SK-N-SH (cell line): ENCODE results near the gene HDAC4. TPM values are rescaled to one million over a fixed set of nuclear protein-coding genes. Genes with fewer than 3 reads are reported as not detected.

Source experiments
- CTCF ChIA-PET: fragments of 300-600, 350-600 bp; formaldehyde crosslinking; extraction: SDS; loops from one replicate; lab custom pipeline; 2021; lab: Yijun Ruan, JAX
- POLR2A ChIA-PET: fragments of 350-600 bp; sonication (Branson Sonifier 250); formaldehyde crosslinking; extraction: SDS; loops from one replicate; lab custom pipeline; 2020; ENCODE audit warnings: antibody characterized with exemption, inconsistent platforms; lab: Yijun Ruan, JAX
- DNase-seq: peaks from one replicate; pipeline ENCODE4 v3.0.0; 2012
- H2AFZ ChIP-seq: fragments of 200-600 bp; sonication (generic); 2 replicates; pipeline ENCODE4 v1.8.1; 2016; ENCODE audit warnings: antibody characterized with exemption, mild to moderate bottlenecking, low read depth
- H3F3A ChIP-seq: fragments of 200-600 bp; sonication (generic); replicated peaks from 2 replicates; pipeline ENCODE3; 2016; ENCODE audit warnings: antibody characterized with exemption, mild to moderate bottlenecking; ENCODE audit not compliant: insufficient read depth
- H3K27ac ChIP-seq, 2 experiments: fragments of 200-500 bp in 1 of 2; fragments of 200-600 bp in 1 of 2; sonication (Bioruptor generic) in 1 of 2; sonication (generic), shearing (Covaris generic) in 1 of 2; 2 replicates each; pipeline versions ENCODE4 v1.5.1 to v1.6.1; 2014 to 2016; ENCODE audit warnings: low read depth in 2 of 2, inconsistent platforms in 1 of 2, low read length in 1 of 2, mild to moderate bottlenecking in 1 of 2, mixed read lengths in 1 of 2
- H3K27me3 ChIP-seq: fragments of 200-600 bp; sonication (generic), shearing (Covaris generic); 2 replicates; pipeline ENCODE4 v1.6.1; 2016; ENCODE audit warnings: mixed run types; ENCODE audit not compliant: insufficient read depth
- H3K36me3 ChIP-seq, 2 experiments: fragments of 200-500 bp in 1 of 2; fragments of 200-600 bp in 1 of 2; sonication (Bioruptor generic) in 1 of 2; sonication (generic) in 1 of 2; replicated peaks in 1 of 2; 2 replicates each; pipeline versions ENCODE3 to v1.5.1; 2014 to 2016; ENCODE audit warnings: low read length in 1 of 2, mild to moderate bottlenecking in 1 of 2; ENCODE audit not compliant: insufficient read depth in 2 of 2, control insufficient read depth in 1 of 2
- H3K4me1 ChIP-seq, 2 experiments: fragments of 200-500 bp in 1 of 2; fragments of 200-600 bp in 1 of 2; sonication (Bioruptor generic) in 1 of 2; sonication (generic), shearing (Covaris generic) in 1 of 2; 2 replicates each; pipeline versions ENCODE4 v1.5.1 to v1.6.1; 2014 to 2016; ENCODE audit warnings: low read depth in 1 of 2, low read length in 1 of 2, mixed run types in 1 of 2; ENCODE audit not compliant: insufficient read depth in 2 of 2, control insufficient read depth in 1 of 2
- H3K4me2 ChIP-seq: fragments of 200-600 bp; sonication (generic), shearing (Covaris generic); 2 replicates; pipeline ENCODE4 v1.6.1; 2017; ENCODE audit warnings: mixed run types
- H3K4me3 ChIP-seq, 2 experiments: fragments of 200-500 bp in 1 of 2; fragments of 200-600 bp in 1 of 2; sonication (Bioruptor generic) in 1 of 2; sonication (generic), shearing (Covaris generic) in 1 of 2; 2 replicates each; pipeline versions ENCODE4 v1.5.1 to v1.8.1; 2014 to 2016; ENCODE audit warnings: low read depth in 2 of 2, inconsistent platforms in 1 of 2, low read length in 1 of 2, mild to moderate bottlenecking in 1 of 2, mixed read lengths in 1 of 2, moderate library complexity in 1 of 2
- H3K79me2 ChIP-seq: fragments of 200-600 bp; sonication (generic); 2 replicates; pipeline ENCODE4 v1.8.1; 2017; ENCODE audit warnings: mild to moderate bottlenecking; ENCODE audit not compliant: insufficient read depth
- H3K9ac ChIP-seq: fragments of 200-600 bp; sonication (generic); 2 replicates; pipeline ENCODE4 v1.6.1; 2017; ENCODE audit warnings: mixed run types
- H3K9me2 ChIP-seq: fragments of 200-600 bp; sonication (generic); 2 replicates; pipeline ENCODE4 v1.6.1; 2017; ENCODE audit warnings: mixed run types
- H3K9me3 ChIP-seq: fragments of 200-600 bp; sonication (generic); 2 replicates; pipeline ENCODE4 v1.6.1; 2017; ENCODE audit warnings: mixed run types, mild to moderate bottlenecking, moderate library complexity
- H4K20me1 ChIP-seq: fragments of 200-600 bp; sonication (generic); 2 replicates; pipeline ENCODE4 v1.6.1; 2017; ENCODE audit warnings: mild to moderate bottlenecking, mixed run types; ENCODE audit not compliant: insufficient read depth
- CHD2 ChIP-seq: fragments of 150-350 bp; IDR thresholded peaks from 2 replicates; pipeline ENCODE4 v1.6.1; 2018; ENCODE audit warnings: low read length; ENCODE audit not compliant: partially characterized antibody
- EP300 ChIP-seq, 2 experiments: IDR thresholded peaks; 2 replicates each; pipeline versions ENCODE4 v1.4.0 to v1.6.1; 2012; ENCODE audit warnings: borderline replicate concordance in 1 of 2, low read depth in 1 of 2, low read length in 1 of 2
- EZH2phosphoT487 ChIP-seq: fragments of 200-600 bp; sonication (generic); IDR thresholded peaks from 2 replicates; pipeline ENCODE4 v1.6.1; 2017; ENCODE audit warnings: low read depth, mixed run types, mild to moderate bottlenecking, antibody characterized with exemption, moderate library complexity, borderline replicate concordance
- FOXJ3 ChIP-seq: sonication (generic); formaldehyde crosslinking; IDR thresholded peaks from 2 replicates; pipeline ENCODE4 v1.5.1; 2020; ENCODE audit warnings: mild to moderate bottlenecking, missing genetic modification reagents
- FOXM1 ChIP-seq: IDR thresholded peaks from 2 replicates; pipeline ENCODE4 v1.4.0; 2012; ENCODE audit warnings: low read depth, mild to moderate bottlenecking
- GATA2 ChIP-seq: sonication (generic); formaldehyde crosslinking; IDR thresholded peaks from 2 replicates; pipeline ENCODE4 v1.5.0; 2020; ENCODE audit warnings: mild to moderate bottlenecking, missing genetic modification reagents
- IRF3 ChIP-seq: fragments of 150-350 bp; IDR thresholded peaks from 2 replicates; pipeline ENCODE4 v1.6.1; 2016; ENCODE audit warnings: mild to moderate bottlenecking, low read depth, low read length
- MXI1 ChIP-seq: IDR thresholded peaks from 2 replicates; pipeline ENCODE4 v1.6.1; 2012; ENCODE audit warnings: mild to moderate bottlenecking, low read depth, low read length, improper control_type of control experiment
- NFIC ChIP-seq: IDR thresholded peaks from 2 replicates; pipeline ENCODE4 v1.4.0; 2012; ENCODE audit warnings: borderline replicate concordance
- NRF1 ChIP-seq: IDR thresholded peaks from 2 replicates; pipeline ENCODE4 v1.6.1; 2012; ENCODE audit warnings: low read depth, mild to moderate bottlenecking, low read length
- PBX3 ChIP-seq: IDR thresholded peaks from 2 replicates; pipeline ENCODE4; 2012
- POLR2AphosphoS5 ChIP-seq: IDR thresholded peaks from 2 replicates; pipeline ENCODE4 v1.6.1; 2012; ENCODE audit warnings: low read depth, low read length
- RAD21 ChIP-seq: IDR thresholded peaks from 2 replicates; pipeline ENCODE4 v1.6.1; 2012; ENCODE audit warnings: mild to moderate bottlenecking, low read length
- RCOR1 ChIP-seq: fragments of 150-350 bp; IDR thresholded peaks from 2 replicates; pipeline ENCODE4 v1.6.1; 2017; ENCODE audit warnings: antibody characterized with exemption, low read length
- RFX5 ChIP-seq: IDR thresholded peaks from 2 replicates; pipeline ENCODE4 v1.6.1; 2012; ENCODE audit warnings: mild to moderate bottlenecking, improper control_type of control experiment, low read length
- RXRA ChIP-seq: IDR thresholded peaks from 2 replicates; pipeline ENCODE4 v1.4.0; 2012; ENCODE audit warnings: low read depth, mild to moderate bottlenecking, borderline replicate concordance
- SIN3A ChIP-seq: IDR thresholded peaks from 2 replicates; pipeline ENCODE4 v1.6.1; 2012; ENCODE audit warnings: low read depth, mild to moderate bottlenecking, low read length, moderate library complexity, borderline replicate concordance
- SMC3 ChIP-seq: IDR thresholded peaks from 2 replicates; pipeline ENCODE4 v1.6.1; 2012; ENCODE audit warnings: low read depth, low read length, improper control_type of control experiment
- TEAD4 ChIP-seq: IDR thresholded peaks from 2 replicates; pipeline ENCODE4 v1.4.0; 2012; ENCODE audit warnings: mild to moderate bottlenecking, borderline replicate concordance; ENCODE audit not compliant: insufficient read depth
- USF2 ChIP-seq: fragments of 150-350 bp; IDR thresholded peaks from 2 replicates; pipeline ENCODE4 v1.6.1; 2017; ENCODE audit warnings: antibody characterized with exemption, low read length, low read depth, borderline replicate concordance
- ZBTB33 ChIP-seq: IDR thresholded peaks from 2 replicates; pipeline ENCODE4 v1.4.0; 2012; ENCODE audit warnings: low read depth, borderline replicate concordance
- WGBS: methylation state at CpG from one replicate; pipeline ENCODE4 v1.1.6; 2017; ENCODE audit warnings: low lambda C conversion rate; 5-methylcytosine and 5-hydroxymethylcytosine counted together
- polyA plus RNA-seq, 3 experiments: library from polyadenylated mRNA; depleted of rRNA; stranded (reverse); fragments of >200 nt; gene quantifications; 2 replicates each; pipeline ENCODE4 v1.2.3, GENCODE V29; 2012

The HDAC4 gene
- polyA plus RNA-seq, 1 of the 3 experiments (the other 2 are of a cell fraction) = 5.5 TPM

- ChIA-PET CTCF (interaction anchor here (0.8 kb wide), 1 partner anchor 16 kb away, joined by 3 read pairs; no protein-coding TSS in a partner anchor), POLR2A (no interaction called here)
- Histone ChIP-seq H3K9ac (no peak overlapping the region), H3K4me3 (no peak overlapping the region), H3K9me2 (no peaks in the 10 kb centered on the region), H3K79me2 (no peaks in the 10 kb centered on the region), H3K4me2 (no peak overlapping the region), H3K27ac (no peak overlapping the region), H2AFZ (no peak overlapping the region), H3K27me3 (no peaks in the 10 kb centered on the region), H3F3A (no peaks in the 10 kb centered on the region), H3K4me1 (peaks cover 0 to 18% of the 10 kb centered on the region in 2 experiments; a peak in 2 of 4 replicates)
- 96% methylated on average over 5 of the region's 5 CpGs for WGBS
- DNase-seq = no peak
- no peak for TF ChIP-seq PBX3
- TF ChIP-seq SMC3 = no peak
- no peak for TF ChIP-seq NRF1
- TF ChIP-seq RAD21 = no peak
- no peak for TF ChIP-seq RFX5
- no peak for TF ChIP-seq RXRA
- TF ChIP-seq SIN3A = no peak
- TF ChIP-seq EZH2phosphoT487 = no peak
- TF ChIP-seq GATA2 = no peak
- TF ChIP-seq FOXM1 = no peak
- no peak for TF ChIP-seq TEAD4
- no peak for TF ChIP-seq RCOR1
- TF ChIP-seq, all 33 proteins: peak for 0
- no peaks in the 10 kb centered on the region for H3K36me3 ChIP-seq
- no peaks in the 10 kb centered on the region for H3K9me3 ChIP-seq
- H4K20me1 ChIP-seq = no peaks in the 10 kb centered on the region
These were observed 194.8 kb downstream of the HDAC4 start for GRCh38 chr2:239206042-239206441.

GRCh38 chr2:239204876-239205468 is 195.8 kb downstream of the HDAC4 start:
- no peak overlapping the region for H3K4me3 ChIP-seq
- no peak overlapping the region for H2AFZ ChIP-seq
- no peaks in the 10 kb centered on the region for H3K27me3 ChIP-seq
- no peaks in the 10 kb centered on the region for H3K9me3 ChIP-seq
- H3K79me2 ChIP-seq = no peaks in the 10 kb centered on the region
- TF ChIP-seq RXRA (no peak), RFX5 (no peak), USF2 (no peak), MXI1 (no peak), ZBTB33 (no peak), EP300 (IDR thresholded peaks at IDR 0.05; ENCODE audit: borderline replicate concordance in 1 of 2, low read depth in 1 of 2, low read length in 1 of 2) (no peak), IRF3 (no peak), NFIC (no peak), EZH2phosphoT487 (no peak), FOXJ3 (CRISPR knock-in tag) (no peak), RAD21 (no peak), SMC3 (no peak), POLR2AphosphoS5 (no peak), TEAD4 (no peak), CHD2 (no peak)
- no peaks in the 10 kb centered on the region for H3F3A ChIP-seq
- H3K4me1 ChIP-seq = peaks cover 0 to 24% of the 10 kb centered on the region in 2 experiments; a peak in 2 of 4 replicates
- no peak overlapping the region for H3K4me2 ChIP-seq
- no peaks in the 10 kb centered on the region for H4K20me1 ChIP-seq
- H3K9ac ChIP-seq = no peak overlapping the region
- POLR2A ChIA-PET = no interaction called here
- CTCF ChIA-PET = interaction anchor here (0.8 kb wide), 1 partner anchor 22 kb away, joined by 3 read pairs; no protein-coding TSS in a partner anchor
- H3K9me2 ChIP-seq = no peaks in the 10 kb centered on the region
- no peaks in the 10 kb centered on the region for H3K36me3 ChIP-seq
- DNase-seq = no peak
- WGBS = 67% methylated on average over 11 of the region's 11 CpGs
- no peak overlapping the region for H3K27ac ChIP-seq
